GM21825 (cell line): Measurements from ENCODE around the gene MEGF6.

Experiments
- ATAC-seq: cut with Tn5 transposase; IDR thresholded peaks from one replicate; pipeline ENCODE4 v1.9.1; 2021; ENCODE audit warnings: mild to moderate bottlenecking, moderate library complexity; ENCODE audit not compliant: unreplicated experiment

Gene MEGF6

GRCh38 chr1:3495776-3496745 lies 115.2 kb downstream of the MEGF6 start:
- no peak for ATAC-seq

DNA sequence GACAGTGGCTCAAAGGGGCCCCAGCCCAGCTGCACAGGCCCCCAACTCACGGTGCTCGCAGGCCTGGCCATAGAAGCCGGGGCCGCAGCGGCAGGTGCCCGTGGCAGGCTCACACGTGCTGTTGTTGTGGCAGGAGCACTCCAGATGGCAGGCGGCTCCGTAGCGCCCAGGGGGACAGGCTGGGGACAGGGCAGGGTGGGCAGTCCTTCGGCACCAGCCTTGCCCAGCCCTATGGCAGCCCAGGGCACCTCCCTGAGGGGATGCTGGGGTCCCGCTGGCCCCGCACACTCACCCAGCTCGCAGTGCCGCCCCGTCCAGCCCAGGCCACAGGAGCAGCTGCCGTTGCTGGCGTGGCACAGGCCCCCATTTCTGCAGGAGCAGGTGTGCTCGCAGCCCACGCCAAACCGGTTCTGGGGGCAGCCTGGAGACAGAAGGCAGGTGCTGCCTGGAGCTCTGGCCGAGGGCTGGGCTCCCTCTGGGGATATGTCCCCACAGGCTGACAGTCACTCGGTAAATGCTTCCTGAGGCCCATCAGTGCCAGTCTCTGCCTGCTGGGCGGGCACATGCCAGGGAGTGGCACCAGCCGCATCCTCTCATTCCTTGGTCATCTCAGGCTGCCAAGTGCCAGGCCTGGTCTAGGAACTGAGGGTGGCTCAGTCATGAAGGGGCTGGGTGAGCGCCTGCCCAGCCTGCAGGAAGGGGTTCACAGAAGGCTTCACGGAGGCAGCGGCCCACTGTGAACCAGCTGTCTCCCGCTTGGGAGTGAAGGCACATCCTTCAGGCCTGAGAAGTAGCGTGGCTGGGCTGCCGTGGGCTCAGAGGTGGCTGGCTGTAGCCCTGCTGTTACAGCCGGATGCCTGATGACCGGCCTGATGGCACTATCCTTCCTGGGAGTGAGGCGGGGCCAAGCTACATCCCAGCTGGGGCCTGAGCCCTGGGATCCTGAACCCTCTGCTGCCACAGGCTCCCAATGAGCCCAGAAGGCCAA lies 116.7 kb downstream of the MEGF6 start:
- no peak for ATAC-seq

- no peak for ATAC-seq
Observed at GRCh38 chr1:3492545-3493246, 118.6 kb downstream of the MEGF6 start.

DNA sequence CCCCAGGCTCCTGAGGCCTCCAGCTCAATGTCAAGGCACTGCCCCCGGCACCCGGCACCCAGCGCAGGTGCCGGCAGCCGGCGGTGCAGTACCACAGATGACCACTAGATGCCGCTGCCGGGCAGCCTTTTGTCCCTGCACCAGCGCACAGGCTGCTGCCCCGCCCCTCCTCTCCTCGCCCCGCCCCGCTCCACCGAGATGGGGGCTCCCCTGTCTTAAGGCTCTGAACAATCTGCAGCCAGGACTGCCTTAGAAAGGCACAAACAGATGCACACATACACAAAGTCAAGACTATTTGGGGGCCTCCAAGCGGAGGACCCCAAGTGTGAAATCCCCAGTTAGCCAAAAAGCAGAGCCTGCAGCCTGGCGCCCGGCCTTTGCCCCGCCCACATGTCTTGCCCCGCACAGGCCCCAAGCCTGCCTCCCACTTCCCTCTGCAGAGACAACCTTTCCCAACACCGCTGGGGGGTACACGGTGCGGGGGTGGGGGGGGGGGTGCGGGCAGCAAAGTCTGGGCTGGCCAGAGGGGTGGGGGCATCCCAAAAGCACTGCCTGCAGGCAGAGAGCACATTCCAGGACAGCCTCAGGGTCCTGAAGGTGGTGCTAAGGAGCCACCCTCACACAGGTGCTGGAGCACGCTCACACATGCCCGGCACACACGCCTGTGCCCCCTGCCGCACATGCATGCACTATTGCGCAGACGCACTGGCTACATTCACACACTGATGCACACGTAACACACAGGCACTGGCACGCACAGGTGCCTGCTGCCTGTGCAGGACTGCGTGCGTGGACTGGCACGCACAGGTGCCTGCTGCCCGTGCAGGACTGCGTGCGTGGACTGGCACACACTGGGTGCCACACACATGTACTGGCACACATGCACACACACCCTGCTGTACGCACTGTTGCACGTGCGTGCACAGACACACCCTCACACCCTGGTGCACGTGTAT lies 119.7 kb downstream of the MEGF6 start:
- ATAC-seq, result peak; percentile 61

DNA sequence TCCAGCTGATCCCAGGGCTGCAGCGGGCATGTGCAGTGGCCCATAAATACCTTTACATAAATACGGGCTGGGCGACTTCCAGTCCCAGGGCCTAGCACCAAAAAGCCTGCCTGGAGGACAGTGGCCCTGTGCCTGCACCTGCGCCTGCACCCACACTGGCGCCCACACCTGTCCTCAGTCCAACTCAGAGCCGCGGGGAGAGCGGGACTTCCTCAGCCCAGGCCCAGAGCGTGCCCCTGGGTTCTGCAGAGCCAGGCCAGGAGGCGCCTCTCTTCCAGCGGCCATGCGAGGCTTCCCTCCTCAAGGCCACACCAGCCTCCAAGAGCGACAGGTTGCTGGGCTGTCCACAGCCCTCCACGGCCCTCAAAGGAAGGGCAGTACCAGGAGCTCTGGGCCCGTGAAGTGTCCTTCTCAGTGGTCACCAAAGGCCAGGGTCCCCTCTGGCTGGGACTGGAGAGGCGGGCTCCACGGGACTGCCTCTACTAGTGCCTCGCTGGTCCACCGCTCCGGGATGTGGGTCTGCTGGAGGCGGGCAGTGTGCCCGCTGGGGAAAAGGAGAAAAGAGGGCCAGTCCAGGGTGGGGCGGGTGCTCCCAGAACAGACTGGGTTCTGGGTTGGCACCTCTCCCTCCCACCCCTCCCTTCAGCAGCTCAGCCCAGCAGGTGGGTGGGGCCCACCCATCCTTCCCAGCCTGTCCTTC lies 121.1 kb downstream of the MEGF6 start:
- ATAC-seq, result no peak

DNA sequence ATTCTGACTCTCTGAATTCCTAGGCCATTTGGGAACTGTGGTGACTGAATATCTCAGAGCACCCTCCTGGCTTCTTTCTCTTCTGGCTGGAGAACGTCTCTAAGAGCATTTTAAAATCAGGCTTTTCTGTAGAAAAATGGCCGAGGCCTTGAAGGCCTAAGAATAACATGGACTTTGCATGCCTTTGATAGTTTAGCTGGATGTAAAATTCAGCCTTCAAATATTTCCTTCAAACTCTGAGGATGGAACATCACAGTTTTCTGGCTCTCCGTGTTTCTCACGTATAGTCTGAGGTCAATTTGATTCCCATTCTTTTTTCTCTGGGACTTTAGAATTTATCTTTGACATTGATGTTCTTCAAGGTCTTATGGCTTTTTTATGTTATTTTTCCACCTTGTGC lies 122.9 kb downstream of the MEGF6 start:
- ATAC-seq, result no peak

DNA sequence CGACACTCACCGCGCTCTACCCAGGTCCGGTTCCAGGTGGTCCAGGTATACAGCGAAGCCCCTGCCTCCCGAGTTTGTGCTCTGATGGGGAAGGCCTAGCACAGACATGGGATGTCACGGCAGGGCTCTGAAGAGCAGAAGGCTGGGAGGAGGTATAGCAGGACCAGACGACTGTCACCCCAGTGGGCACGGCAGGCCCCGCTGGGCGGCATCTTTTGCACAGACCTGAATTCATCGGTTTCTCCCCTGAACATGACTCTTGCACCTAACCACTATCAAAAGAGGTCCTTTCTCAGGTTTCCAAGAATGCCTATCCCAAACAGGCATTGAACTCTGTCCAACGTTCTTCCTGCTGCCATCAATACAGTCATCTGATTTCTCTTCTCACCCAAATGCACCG lies 126.3 kb downstream of the MEGF6 start:
- ATAC-seq, result no peak

- ATAC-seq, result no peak
Observed at GRCh38 chr1:3483801-3484444, 127.4 kb downstream of the MEGF6 start.

DNA sequence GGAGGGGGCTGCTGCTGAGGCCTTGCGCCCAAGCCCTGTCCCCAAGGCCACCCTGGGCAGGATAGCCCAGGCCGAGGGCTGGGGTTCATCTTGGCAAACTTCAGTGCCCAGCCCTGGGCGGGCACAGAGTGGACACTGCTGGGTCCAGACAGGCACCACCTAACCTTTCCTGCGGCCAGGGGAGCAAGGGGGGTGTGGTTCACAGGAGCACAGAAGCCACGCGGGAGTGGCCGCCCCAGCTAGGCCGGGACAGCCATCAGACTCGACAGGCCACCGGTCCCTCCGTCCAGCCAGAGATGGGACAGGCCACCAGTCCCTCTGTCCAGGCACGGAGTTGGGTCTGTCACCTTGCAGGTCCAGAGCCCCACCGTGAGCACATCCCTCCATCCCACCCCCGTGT lies 127.9 kb downstream of the MEGF6 start:
- ATAC-seq, result no peak

GRCh38 chr1:3482378-3482849 lies 128.9 kb downstream of the MEGF6 start:
- ATAC-seq, result no peak

GRCh38 chr1:3481836-3482375 lies 129.4 kb downstream of the MEGF6 start:
- ATAC-seq, result no peak

- ATAC-seq, result no peak
Observed at GRCh38 chr1:3481046-3481445, 130.3 kb downstream of the MEGF6 start.

- ATAC-seq, result no peak
Observed at GRCh38 chr1:3480369-3480719, 131.0 kb downstream of the MEGF6 start.

GRCh38 chr1:3479511-3480368 lies 131.6 kb downstream of the MEGF6 start:
- no peak for ATAC-seq

- no peak for ATAC-seq
Observed at GRCh38 chr1:3478187-3478586, 133.1 kb downstream of the MEGF6 start.

DNA sequence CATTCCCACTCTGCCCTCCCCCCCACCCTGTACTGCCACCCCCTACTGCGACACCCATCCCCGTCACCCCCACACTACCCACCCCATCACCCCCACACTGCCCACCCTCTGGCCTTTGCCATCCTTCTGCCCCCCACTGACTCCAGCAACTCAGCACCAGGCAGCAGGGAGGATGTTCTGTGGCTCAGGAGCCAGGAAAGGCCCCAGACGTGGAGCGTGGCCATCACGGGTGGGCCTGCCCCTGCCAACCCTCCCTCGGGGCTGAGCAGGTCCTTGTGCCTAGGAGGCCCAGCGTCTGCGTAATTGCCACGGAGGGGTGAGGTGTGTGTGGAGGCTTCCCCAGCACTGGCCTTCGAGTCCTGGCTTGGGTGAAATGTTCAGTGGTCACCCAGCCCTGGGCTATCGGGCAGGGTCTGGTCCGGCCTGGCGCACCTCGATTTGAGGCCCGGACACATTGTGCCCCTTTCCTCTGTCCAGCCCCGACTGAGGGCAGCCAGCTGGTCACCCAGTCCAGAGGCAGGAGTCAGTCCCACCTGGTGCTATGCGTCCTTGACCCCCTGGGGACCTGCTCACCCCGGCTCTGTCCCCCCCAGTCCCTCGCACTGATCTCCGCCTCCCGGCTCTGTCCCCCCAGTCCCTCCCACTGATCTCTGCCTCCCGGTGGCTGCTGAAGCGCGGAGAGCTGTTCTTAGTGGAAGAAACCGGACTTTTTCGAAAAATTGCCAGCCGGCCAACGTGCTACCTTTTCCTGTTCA lies 133.9 kb downstream of the MEGF6 start:
- ATAC-seq, result no peak

- ATAC-seq, result no peak
Observed at GRCh38 chr1:3476666-3477065, 134.6 kb downstream of the MEGF6 start.
